Lower leg skin (tissue), 3 donors: ENCODE data around the gene ZNHIT1.
A peak's percentile ranks its signal among the peaks of the same experiment; 100 is the strongest.

Source experiments
- CTCF ChIP-seq, 3 donors: fragments of 450-650 bp; IDR thresholded peaks; one replicate each; pipeline ENCODE4 v1.5.1; 2016; ENCODE audit warnings: antibody characterized with exemption in 3 of 3, mild to moderate bottlenecking in 3 of 3, moderate library complexity in 2 of 3
- POLR2A ChIP-seq, 2 donors: fragments of 450-650 bp; IDR thresholded peaks; one replicate each; pipeline ENCODE4 v1.6.1; 2016 to 2017; ENCODE audit warnings: antibody characterized with exemption in 2 of 2, mild to moderate bottlenecking in 1 of 2, moderate library complexity in 1 of 2

DNA sequence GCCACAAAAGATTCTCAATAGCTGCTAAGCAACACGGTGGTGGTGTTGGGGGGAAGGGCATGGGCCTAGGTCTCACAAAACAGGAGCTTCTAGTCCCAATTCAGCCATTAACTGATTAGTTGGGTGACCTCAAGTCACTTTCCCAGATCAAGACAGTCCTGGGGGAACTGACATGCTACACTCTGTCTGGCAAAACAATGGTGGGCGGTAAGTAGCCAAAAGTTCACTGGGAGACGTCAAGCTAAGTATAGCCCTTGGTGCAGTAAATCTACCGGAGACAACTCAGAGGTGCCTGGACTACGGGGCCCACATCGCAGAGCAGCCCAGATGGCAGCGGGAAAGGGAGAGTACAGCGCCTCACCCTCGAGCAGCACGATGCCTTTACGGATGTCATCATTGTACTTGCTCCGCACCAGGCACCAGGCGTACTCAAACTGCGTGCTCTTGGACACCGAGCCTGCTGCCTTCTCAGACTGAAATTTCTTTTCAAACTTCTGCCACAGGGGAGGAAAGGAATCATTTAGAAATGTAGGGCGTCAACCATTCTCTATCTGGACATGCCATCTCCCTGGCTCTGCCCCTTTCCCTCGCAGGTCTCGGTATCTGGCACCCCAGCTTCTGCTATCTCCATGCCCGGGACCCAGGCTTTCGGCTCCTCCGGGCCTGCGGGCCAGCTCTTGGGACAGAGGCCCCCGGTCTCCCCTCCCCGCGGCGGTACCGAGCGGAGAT is 25.8 kb downstream of the ZNHIT1 start:
- TF ChIP-seq CTCF (IDR thresholded peaks at IDR 0.05) = peak in 1 of 3 donors; percentile 73
- TF ChIP-seq POLR2A (IDR thresholded peaks at IDR 0.05) = no peak
